Calu3 (cell line): ENCODE measurements around the gene SPINK8. TPM values are rescaled to one million over a fixed set of nuclear protein-coding genes. Genes with fewer than 3 reads are reported as not detected.

Experiments used
- BruUV-seq: library from RNA; stranded (reverse); fragments of 400-500 nt; replicated peaks from 2 replicates; lab custom pipeline; 2021; lab: Mats Ljungman, UMichigan
- CTCF ChIA-PET: fragments of 300-600 bp; sonication (Branson Sonifier 250); formaldehyde crosslinking; loops from one replicate; lab custom pipeline; 2022; ENCODE audit warnings: antibody characterized with exemption; lab: Charles Lee
- DNase-seq: peaks from one replicate; pipeline ENCODE4 v3.0.0; 2022
- H3K27ac Mint-ChIP-seq: one replicate; pipeline ENCODE4 v1.8.0; 2022; ENCODE audit warnings: mixed read lengths; ENCODE audit not compliant: unreplicated experiment
- H3K27me3 Mint-ChIP-seq: one replicate; pipeline ENCODE4 v1.8.0; 2022; ENCODE audit warnings: mixed read lengths; ENCODE audit not compliant: unreplicated experiment
- H3K36me3 Mint-ChIP-seq: one replicate; pipeline ENCODE4 v1.8.0; 2022; ENCODE audit warnings: mild to moderate bottlenecking, moderate library complexity, mixed read lengths; ENCODE audit not compliant: insufficient read depth, unreplicated experiment
- H3K4me1 Mint-ChIP-seq: one replicate; pipeline ENCODE4 v1.8.0; 2022; ENCODE audit warnings: mild to moderate bottlenecking, low read depth, mixed read lengths; ENCODE audit not compliant: unreplicated experiment
- H3K4me3 Mint-ChIP-seq: one replicate; pipeline ENCODE4 v1.8.0; 2022; ENCODE audit warnings: mild to moderate bottlenecking, low read depth, moderate library complexity, mixed read lengths; ENCODE audit not compliant: unreplicated experiment
- H3K9me3 Mint-ChIP-seq: one replicate; pipeline ENCODE4 v1.8.0; 2022; ENCODE audit warnings: low read depth, mixed read lengths; ENCODE audit not compliant: unreplicated experiment
- CTCF ChIP-seq: fragments of 200-600 bp; IDR thresholded peaks from one replicate; pipeline ENCODE4 v1.8.0; 2022; ENCODE audit warnings: antibody characterized with exemption; ENCODE audit not compliant: unreplicated experiment
- intact Hi-C: fragments of 100-400 bp; cut with micrococcal nuclease; formaldehyde crosslinking; loops from one replicate; pipeline ENCODE4 v1.10.0; 2022; ENCODE audit not compliant: unreplicated experiment
- total RNA-seq: library from RNA; stranded (reverse); gene quantifications from 2 replicates; pipeline ENCODE4 v1.2.3, GENCODE V29; 2022

The SPINK8 gene
- total RNA-seq, 1 experiment from 2014 or later: not detected

- Mint-ChIP-seq H3K27me3 (peaks cover 37% of the 10 kb centered on the region), H3K27ac (no peak overlapping the region)
- no TSS peak for BruUV-seq
Observed at GRCh38 chr3:48306290-48306689, 27.2 kb downstream of the SPINK8 start.

GRCh38 chr3:48305396-48305795 lies 28.1 kb downstream of the SPINK8 start:
- no peak for DNase-seq
- Mint-ChIP-seq H3K9me3 (no peaks in the 10 kb centered on the region), H3K27me3 (peaks cover 37% of the 10 kb centered on the region), H3K4me3 (no peak overlapping the region), H3K4me1 (peaks cover 18% of the 10 kb centered on the region), H3K36me3 (peaks cover 24% of the 10 kb centered on the region), H3K27ac (no peak overlapping the region)
- BruUV-seq: no TSS peak
- CTCF ChIA-PET: no interaction called here
- no peak for TF ChIP-seq CTCF
- intact Hi-C loops: no loop called here

More at GRCh38 chr3:48306290-48306689, 27.2 kb downstream of the SPINK8 start:
- no peak for TF ChIP-seq CTCF
- Mint-ChIP-seq H3K4me3 (no peak overlapping the region), H3K9me3 (no peaks in the 10 kb centered on the region), H3K36me3 (peaks cover 15% of the 10 kb centered on the region), H3K4me1 (peaks cover 15% of the 10 kb centered on the region)
- no peak for DNase-seq
- intact Hi-C loops: no loop called here
- CTCF ChIA-PET: interaction anchor here (0.6 kb wide), 1 partner anchor 437 kb away, joined by 3 read pairs; no protein-coding TSS in a partner anchor

GRCh38 chr3:48303021-48303420 lies 30.4 kb downstream of the SPINK8 start:
- no peak for DNase-seq
- no peak for TF ChIP-seq CTCF
- BruUV-seq: no TSS peak
- CTCF ChIA-PET: no interaction called here
- H3K27me3 Mint-ChIP-seq: peaks cover 21% of the 10 kb centered on the region
- no peaks in the 10 kb centered on the region for H3K9me3 Mint-ChIP-seq
- H3K4me1 Mint-ChIP-seq: peaks cover 28% of the 10 kb centered on the region
- H3K36me3 Mint-ChIP-seq: peaks cover 25% of the 10 kb centered on the region
- peak overlapping the region; percentile 98 for H3K4me3 Mint-ChIP-seq
- H3K27ac Mint-ChIP-seq: no peak overlapping the region
- intact Hi-C loops: no loop called here

- TF ChIP-seq CTCF: no peak
- Mint-ChIP-seq H3K27me3 (peaks cover 9% of the 10 kb centered on the region), H3K9me3 (no peaks in the 10 kb centered on the region), H3K36me3 (peaks cover 29% of the 10 kb centered on the region), H3K4me1 (peaks cover 28% of the 10 kb centered on the region), H3K27ac (peak overlapping the region; percentile 94), H3K4me3 (peak overlapping the region; percentile 98)
- no TSS peak for BruUV-seq
- DNase-seq: peak; percentile 28
- CTCF ChIA-PET: no interaction called here
- intact Hi-C loops: no loop called here
Observed at GRCh38 chr3:48301800-48302166, 31.7 kb downstream of the SPINK8 start.
